ACC112 (cell line): ENCODE measurements around the gene PARPBP.

Experiments used
- H2AFZ ChIP-seq: fragments of 200-600 bp; sonication (generic); one replicate; pipeline ENCODE4 v1.6.0; 2017; ENCODE audit warnings: antibody characterized with exemption, low read length; ENCODE audit not compliant: unreplicated experiment
- H3K27ac ChIP-seq: fragments of 200-600 bp; sonication (generic); 2 replicates; pipeline ENCODE4 v1.5.1; 2014; ENCODE audit warnings: low read depth, mild to moderate bottlenecking, antibody characterized with exemption, low read length, moderate library complexity
- H3K27me3 ChIP-seq: fragments of 200-600 bp; sonication (generic); 2 replicates; pipeline ENCODE4 v1.6.1; 2014; ENCODE audit warnings: mild to moderate bottlenecking, antibody characterized with exemption, low read length, moderate library complexity, mixed read lengths; ENCODE audit not compliant: insufficient read depth
- H3K36me3 ChIP-seq: fragments of 200-600 bp; sonication (generic); 2 replicates; pipeline ENCODE4 v1.6.1; 2016; ENCODE audit warnings: mild to moderate bottlenecking, antibody characterized with exemption, low read length, moderate library complexity, mixed read lengths; ENCODE audit not compliant: insufficient read depth
- H3K4me1 ChIP-seq: fragments of 200-600 bp; sonication (generic); one replicate; pipeline ENCODE4 v1.6.1; 2016; ENCODE audit warnings: low read length, mixed read lengths; ENCODE audit not compliant: insufficient read depth, unreplicated experiment, control insufficient read depth
- H3K4me3 ChIP-seq: fragments of 200-600 bp; sonication (generic); 2 replicates; pipeline ENCODE4 v1.5.1; 2014; ENCODE audit warnings: mild to moderate bottlenecking, low read depth, low read length
- H3K79me2 ChIP-seq: fragments of 200-600 bp; sonication (generic); one replicate; pipeline ENCODE4 v1.6.0; 2016; ENCODE audit warnings: low read length; ENCODE audit not compliant: control insufficient read depth, unreplicated experiment, insufficient read depth

PARPBP gene

DNA sequence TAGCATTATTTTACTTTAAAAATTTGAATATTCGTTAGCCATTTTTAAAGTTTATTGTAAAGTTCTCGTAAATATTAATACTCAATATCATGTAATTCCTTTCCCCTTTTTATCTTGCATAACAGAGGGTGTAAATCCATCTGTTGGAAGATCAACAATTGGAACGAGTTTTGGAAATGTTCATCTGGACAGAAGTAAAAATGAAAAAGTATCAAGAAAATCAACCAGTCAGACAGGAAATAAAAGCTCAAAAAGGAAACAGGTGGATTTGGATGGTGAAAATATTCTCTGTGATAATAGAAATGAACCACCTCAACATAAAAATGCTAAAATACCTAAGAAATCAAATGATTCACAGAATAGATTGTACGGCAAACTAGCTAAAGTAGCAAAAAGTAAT lies 75.8 kb downstream of the PARPBP start:
- Histone ChIP-seq H3K79me2 (no peaks in the 10 kb centered on the region), H3K4me3 (no peak overlapping the region), H2AFZ (no peak overlapping the region), H3K27me3 (no peaks in the 10 kb centered on the region), H3K36me3 (no peaks in the 10 kb centered on the region), H3K4me1 (peaks cover 9% of the 10 kb centered on the region), H3K27ac (no peak overlapping the region)

GRCh38 chr12:102197789-102198188 lies 77.8 kb downstream of the PARPBP start, which contains the start of gene PMCH:
Gene PMCH, minus strand, starts transcription at chr12:102197833. Its CDS starts 63 bp downstream, at chr12:102197770.
- Histone ChIP-seq H3K4me1 (peaks cover 9% of the 10 kb centered on the region), H3K4me3 (no peak within 1 kb of the TSS), H3K79me2 (no peaks in the 10 kb centered on the region), H3K36me3 (peaks cover 3% of the 10 kb centered on the region; the same call in 1 of the 2 replicates), H3K27ac (no peak within 1 kb of the TSS), H3K27me3 (no peaks in the 10 kb centered on the region), H2AFZ (no peak within 1 kb of the TSS)

- Histone ChIP-seq H3K36me3 (peaks cover 5% of the 10 kb centered on the region; the same call in 1 of the 2 replicates), H3K4me1 (peaks cover 9% of the 10 kb centered on the region), H2AFZ (no peak overlapping the region), H3K27me3 (no peaks in the 10 kb centered on the region), H3K27ac (no peak overlapping the region), H3K79me2 (no peaks in the 10 kb centered on the region), H3K4me3 (no peak overlapping the region)
These were observed 81.6 kb downstream of the PARPBP start for GRCh38 chr12:102201436-102202061.

- Histone ChIP-seq H3K27ac (no peak overlapping the region), H2AFZ (no peak overlapping the region), H3K4me1 (peaks cover 6% of the 10 kb centered on the region), H3K79me2 (no peaks in the 10 kb centered on the region), H3K4me3 (no peak overlapping the region), H3K36me3 (peaks cover 12% of the 10 kb centered on the region; the same call in 1 of the 2 replicates), H3K27me3 (no peaks in the 10 kb centered on the region)
These were observed 82.6 kb downstream of the PARPBP start for GRCh38 chr12:102202556-102202955.

- Histone ChIP-seq H2AFZ (no peak overlapping the region), H3K27me3 (no peaks in the 10 kb centered on the region), H3K27ac (no peak overlapping the region), H3K4me3 (no peak overlapping the region), H3K4me1 (no peaks in the 10 kb centered on the region), H3K36me3 (peaks cover 24% of the 10 kb centered on the region; the same call in 1 of the 2 replicates), H3K79me2 (no peaks in the 10 kb centered on the region)
These were observed 84.0 kb downstream of the PARPBP start for GRCh38 chr12:102204025-102204424.

- Histone ChIP-seq H3K4me1 (no peaks in the 10 kb centered on the region), H3K79me2 (no peaks in the 10 kb centered on the region), H3K4me3 (no peak overlapping the region), H3K27ac (no peak overlapping the region), H2AFZ (no peak overlapping the region), H3K27me3 (no peaks in the 10 kb centered on the region), H3K36me3 (no peaks in the 10 kb centered on the region)
These were observed 96.2 kb downstream of the PARPBP start for GRCh38 chr12:102215992-102216691.

DNA sequence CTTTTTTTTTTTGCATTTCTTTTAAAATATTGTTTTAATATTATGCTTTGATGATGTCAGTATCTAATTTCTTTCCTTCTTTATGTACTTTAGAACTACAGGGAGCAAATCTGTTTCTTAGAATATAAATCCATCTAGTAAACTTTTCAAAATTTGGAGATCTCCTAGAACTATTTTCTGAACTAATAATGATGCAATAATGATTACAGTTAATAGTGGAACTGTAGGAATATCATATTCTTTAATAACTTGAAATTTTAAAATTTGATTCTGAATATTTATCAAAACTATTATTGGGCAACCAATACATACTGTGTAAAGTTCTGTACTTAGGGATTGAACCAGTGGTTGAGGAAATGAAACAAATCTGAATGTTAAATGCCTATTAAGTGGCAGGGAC lies 100.8 kb downstream of the PARPBP start:
- Histone ChIP-seq H3K4me1 (no peaks in the 10 kb centered on the region), H2AFZ (no peak overlapping the region), H3K79me2 (no peaks in the 10 kb centered on the region), H3K27ac (no peak overlapping the region), H3K36me3 (no peaks in the 10 kb centered on the region), H3K4me3 (no peak overlapping the region), H3K27me3 (no peaks in the 10 kb centered on the region)

DNA sequence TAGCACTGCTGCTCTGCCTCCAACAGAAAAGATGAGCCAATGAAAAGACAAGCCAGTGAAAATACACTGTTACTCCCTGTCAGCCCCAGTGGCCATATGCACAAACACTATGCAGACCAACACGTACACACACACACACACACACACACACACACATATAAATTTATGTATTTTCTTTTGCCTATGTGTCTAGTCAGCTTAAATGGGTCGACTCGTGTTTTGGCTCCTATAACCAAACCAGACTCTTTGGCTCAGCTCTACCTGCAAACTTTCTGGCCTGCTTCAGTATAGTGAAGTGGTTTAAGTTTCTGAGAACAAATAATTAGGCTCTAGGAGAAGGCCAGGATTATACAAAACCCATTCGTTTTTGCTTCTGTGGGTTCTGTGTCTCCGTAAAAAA lies 108.0 kb downstream of the PARPBP start:
- H3K27me3 ChIP-seq = peaks cover 14% of the 10 kb centered on the region; the same call in 1 of the 2 replicates
- H3K36me3 ChIP-seq = no peaks in the 10 kb centered on the region
- no peaks in the 10 kb centered on the region for H3K4me1 ChIP-seq
- H3K4me3 ChIP-seq = no peak overlapping the region
- no peak overlapping the region for H2AFZ ChIP-seq
- no peaks in the 10 kb centered on the region for H3K79me2 ChIP-seq
- no peak overlapping the region for H3K27ac ChIP-seq

DNA sequence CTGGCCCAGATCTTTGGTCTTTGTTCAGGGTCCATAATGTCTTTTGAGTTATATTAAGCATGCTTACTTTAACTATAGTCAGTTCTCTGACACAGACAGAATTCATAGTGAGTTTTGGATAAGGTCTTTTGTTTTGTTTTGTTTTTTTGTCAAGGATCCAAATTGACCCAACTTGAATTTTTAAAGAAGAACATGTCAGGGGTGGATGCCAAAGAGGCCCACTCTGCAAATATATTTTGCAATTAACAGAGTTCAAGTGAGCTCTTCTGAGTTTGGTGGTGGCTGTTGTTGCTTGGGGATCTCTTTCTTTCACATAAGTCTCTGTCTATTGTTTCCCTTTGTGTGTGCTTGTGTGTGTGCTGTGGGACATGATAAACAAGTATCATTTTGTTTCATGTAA lies 112.1 kb downstream of the PARPBP start:
- Histone ChIP-seq H3K36me3 (no peaks in the 10 kb centered on the region), H3K4me1 (no peaks in the 10 kb centered on the region)

GRCh38 chr12:102232446-102232845 lies 112.5 kb downstream of the PARPBP start:
- Histone ChIP-seq H3K27ac (no peak overlapping the region), H3K27me3 (peaks cover 27% of the 10 kb centered on the region; the same call in 1 of the 2 replicates), H3K79me2 (no peaks in the 10 kb centered on the region), H3K4me3 (no peak overlapping the region), H3K36me3 (no peaks in the 10 kb centered on the region), H3K4me1 (no peaks in the 10 kb centered on the region), H2AFZ (no peak overlapping the region)

More for the DNA sequence above, 112.1 kb downstream of the PARPBP start:
- H3K4me3 ChIP-seq = no peak overlapping the region
- H2AFZ ChIP-seq = no peak overlapping the region
- H3K27me3 ChIP-seq = peaks cover 27% of the 10 kb centered on the region; the same call in 1 of the 2 replicates
- H3K27ac ChIP-seq = no peak overlapping the region
- H3K79me2 ChIP-seq = no peaks in the 10 kb centered on the region

DNA sequence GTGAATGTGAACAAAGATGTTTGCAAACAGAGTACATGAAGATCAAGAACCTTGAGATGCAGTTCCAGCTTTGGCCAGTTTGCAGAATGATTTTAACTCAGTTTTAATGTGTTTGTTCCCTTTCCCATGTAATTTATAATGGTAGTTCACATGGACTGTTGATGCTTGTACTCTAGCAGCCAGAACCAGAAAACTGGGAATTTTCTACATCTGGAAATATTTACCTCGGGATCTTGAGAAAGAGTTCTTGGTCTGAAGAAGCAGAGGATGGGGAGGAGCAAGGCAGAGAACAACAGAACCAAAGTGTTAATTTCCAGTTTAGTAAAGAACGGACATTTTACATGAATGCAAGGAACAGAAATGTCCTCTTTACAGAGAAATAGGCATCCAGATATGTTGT lies 114.6 kb downstream of the PARPBP start:
- H3K27ac ChIP-seq = no peak overlapping the region
- no peak overlapping the region for H3K4me3 ChIP-seq
- no peaks in the 10 kb centered on the region for H3K36me3 ChIP-seq
- no peaks in the 10 kb centered on the region for H3K79me2 ChIP-seq
- peaks cover 22% of the 10 kb centered on the region; the same call in 1 of the 2 replicates for H3K27me3 ChIP-seq
- no peak overlapping the region for H2AFZ ChIP-seq
- H3K4me1 ChIP-seq = no peaks in the 10 kb centered on the region
